GM18508 (cell line): ENCODE measurements around the gene CEP170B.
"Not testable (repeated sequence)": the region's sequence is repeated elsewhere in the genome, so short reads cannot be mapped to it uniquely, and the experiment has no call there.

Source experiments
- ATAC-seq: cut with Tn5 transposase; IDR thresholded peaks from one replicate; pipeline ENCODE4 v1.9.1; 2021; ENCODE audit warnings: moderate number of reproducible peaks; ENCODE audit not compliant: insufficient read depth, unreplicated experiment

The CEP170B gene

DNA sequence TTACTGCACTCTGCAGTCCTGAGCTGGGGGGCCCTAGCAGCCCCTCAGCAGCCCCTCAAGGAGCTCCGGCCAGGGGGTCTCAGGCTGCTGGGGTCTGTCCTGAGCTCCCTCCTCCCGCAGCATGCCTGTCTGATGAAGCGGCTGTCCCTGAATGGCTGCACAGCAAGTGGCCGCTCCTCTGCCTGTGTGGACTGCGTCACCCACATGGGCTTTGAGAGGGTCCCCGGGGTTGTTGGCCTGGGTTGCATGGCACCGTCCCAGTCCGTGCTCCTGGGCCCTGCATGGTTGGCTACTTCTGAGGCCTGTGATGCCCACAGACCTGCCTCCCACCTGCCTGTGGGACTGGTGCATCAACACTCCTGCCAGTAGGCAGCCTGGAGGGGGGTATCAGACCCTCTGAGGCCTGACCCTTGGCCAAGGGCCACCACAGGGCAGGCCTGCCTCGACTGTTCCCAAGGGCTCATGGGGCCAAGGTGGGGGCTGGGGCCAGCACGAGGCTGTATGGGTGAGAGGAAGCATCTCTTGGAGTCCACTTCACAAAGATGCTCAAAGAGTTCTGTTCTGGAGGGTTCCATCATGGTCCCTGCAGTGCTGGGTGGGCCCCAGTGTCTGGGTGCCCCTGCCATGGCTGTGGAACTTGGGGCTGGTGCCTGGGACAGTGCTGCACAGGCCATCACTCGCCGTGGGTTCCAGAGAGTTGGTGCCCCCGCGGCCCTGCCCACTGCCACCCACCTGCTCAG, 12.2 kb downstream of the CEP170B start:
- no peak for ATAC-seq

DNA sequence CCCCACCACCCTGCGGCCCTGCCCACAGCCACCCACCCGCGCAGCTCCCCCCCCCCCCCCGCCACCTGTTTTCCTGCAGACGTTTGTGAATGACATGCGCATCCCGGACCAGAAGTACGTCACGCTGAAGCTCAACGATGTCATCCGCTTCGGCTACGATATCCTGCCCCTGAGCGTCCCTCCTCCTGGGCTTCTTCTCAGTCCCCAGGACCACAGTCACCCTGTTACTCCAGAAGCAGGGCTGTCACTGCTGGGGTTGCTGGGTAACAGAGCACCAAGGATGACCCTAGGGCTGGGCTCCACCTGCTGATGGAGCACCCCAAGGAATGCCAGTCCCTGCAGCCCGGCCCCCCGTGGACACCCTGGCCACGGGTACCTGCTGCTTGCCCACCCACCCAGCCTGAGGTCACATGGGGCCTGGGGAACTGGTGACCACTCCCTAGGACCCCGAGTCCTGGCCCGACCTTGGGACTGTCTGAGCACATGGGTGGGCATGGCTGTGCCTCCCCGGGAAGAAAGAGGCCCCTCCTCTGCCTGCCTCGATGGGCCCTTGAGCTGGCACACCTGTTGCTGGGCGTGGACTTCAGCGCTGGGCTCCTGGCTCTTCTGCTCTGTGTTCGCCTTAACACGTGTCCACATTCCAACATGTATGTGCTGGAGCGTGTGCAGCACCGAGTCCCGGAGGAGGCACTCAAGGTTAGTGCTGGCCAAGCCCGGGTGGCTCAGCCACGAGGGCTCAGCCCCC, 12.9 kb downstream of the CEP170B start:
- no peak for ATAC-seq

DNA sequence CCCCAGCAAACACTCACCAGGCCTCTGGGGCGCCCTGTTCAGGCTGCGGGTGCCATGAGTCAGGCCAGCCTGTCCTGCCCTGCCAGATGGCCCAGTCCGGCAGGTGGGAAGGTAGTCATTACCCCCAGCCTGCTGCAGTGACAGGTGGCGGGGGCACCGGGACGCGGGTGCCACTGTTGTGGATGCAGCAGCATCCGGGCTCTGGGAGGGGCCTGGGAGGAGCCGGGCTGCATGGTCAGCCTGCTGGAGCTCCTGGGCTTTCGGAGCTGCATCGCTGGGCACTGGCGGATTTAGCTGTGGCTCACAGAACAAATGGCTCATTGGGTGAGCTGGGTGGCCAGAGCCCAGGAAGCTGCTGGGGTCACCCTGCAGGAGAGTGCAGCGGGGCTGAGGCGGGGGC, 13.5 kb downstream of the CEP170B start:
- ATAC-seq, result no peak

DNA sequence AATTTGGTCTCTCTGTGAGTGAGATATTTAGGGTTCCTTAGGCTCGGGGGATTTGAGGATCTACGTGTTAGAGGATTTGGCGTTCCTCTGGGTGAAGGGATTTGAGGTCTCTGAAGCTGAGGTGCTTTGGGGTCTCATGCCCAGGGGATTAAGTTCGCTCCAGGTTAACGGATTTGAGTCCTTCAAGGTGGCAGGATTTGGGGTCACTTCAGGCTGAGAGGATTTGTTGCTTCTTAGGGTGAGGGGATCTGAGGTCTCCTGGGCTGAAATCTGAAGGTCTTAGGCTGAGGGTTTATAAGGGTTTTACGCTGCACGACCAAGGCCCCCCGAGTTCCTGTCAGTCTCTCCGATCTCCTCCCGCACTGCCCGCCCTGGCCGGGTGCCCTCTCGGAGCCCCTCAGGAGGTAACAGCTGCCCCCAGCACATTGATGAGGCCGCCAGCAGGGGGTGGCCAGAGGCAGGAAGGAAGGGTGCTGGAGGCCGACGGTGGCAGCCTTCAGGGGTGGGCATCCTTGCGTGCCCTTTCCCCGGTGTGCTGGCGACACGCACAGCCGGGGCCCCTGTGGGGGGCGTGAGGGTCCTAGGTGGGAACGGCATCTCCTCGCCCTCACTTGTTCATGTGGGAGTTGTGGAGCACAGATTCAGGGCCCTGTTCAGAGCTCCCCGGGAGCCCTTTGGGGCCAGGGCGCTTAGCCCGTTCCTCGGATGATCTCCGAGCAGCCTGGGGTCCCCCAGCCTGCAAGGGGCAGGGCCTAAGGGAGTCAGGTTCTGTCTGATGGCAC, 14.3 kb downstream of the CEP170B start:
- ATAC-seq, result no peak

DNA sequence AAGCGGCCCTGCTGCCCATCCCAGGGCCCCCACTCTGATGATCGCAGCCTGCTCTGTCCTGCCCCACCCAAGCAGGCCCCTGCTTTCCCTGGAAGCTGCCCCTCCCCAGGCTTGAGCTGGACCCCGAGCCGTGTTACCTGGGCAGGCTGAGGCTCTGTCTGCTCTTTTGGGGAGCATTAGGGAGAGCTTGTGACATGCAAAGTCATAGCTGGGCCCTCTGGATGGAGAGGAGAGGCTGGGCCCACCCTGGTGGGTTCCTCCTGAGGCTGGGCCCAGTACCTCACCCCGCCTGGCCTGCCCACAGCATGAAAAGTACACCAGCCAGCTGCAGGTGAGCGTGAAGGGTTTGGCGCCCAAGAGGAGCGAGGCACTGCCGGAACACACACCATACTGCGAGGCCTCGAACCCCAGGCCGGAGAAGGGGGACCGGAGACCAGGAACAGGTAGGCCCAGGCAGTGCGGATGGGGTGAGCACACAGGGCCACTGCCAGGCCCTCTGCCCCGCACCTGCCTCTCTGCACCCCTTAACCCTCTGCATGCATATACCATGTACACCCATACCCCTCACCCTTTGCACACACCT, 15.0 kb downstream of the CEP170B start:
- ATAC-seq, result no peak

DNA sequence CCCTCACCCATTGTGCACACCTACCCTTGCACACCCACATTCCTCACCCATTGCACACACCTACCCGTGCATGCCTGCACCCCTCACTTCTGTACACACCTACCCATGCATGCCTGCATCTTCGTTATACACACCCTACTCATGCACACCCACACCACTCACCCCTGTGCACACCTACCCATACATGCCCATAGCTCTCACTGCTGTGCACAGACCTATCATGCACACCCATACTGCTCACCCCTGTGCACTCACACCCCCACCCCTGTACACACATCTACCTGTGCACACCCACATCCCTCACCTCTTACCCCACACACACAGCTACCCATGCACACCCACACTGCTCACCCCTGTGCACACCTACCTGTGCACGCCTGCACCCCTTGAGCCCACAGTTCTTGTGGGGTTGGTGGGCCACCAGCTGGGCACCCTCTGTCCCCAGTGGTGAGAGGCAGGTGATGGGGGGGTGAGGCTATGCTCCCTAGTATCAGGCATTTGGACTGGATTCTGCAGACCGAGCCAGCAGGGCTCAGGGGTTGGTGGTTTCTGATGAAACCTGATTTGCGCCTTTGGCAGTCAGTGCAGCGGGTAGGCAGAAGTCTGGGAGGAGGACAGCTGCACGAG, 15.6 kb downstream of the CEP170B start:
- ATAC-seq, result no peak

DNA sequence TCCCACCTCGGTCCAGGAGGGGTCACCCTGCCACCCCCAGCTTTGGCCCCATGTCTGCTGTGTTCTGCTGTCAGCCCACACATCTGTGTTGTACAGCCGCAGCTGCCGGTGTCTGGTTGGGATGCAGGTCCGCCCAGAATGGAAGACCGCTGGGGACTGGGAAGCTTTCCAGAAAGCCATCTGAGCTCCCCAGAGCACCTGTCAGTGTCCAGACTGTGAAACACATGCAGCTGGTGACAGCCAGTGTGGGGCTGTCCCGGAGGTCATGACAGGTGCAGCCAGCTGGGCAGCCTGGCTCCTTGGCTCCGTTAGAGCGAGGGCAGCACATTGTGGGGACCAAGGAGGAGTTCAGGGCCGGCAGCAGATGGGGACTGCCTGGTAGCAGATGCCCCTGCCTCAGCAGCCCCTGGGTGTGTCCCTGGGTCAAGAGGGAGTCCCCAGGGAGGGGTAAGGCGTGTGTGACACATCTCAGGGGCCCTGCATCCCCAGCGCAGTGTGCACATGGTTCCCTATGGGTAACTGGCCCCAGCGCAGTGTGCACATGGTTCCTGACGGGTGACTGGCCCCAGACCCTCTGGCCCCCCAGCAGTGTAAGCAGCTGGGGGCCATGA, 16.4 kb downstream of the CEP170B start:
- ATAC-seq, result no peak

DNA sequence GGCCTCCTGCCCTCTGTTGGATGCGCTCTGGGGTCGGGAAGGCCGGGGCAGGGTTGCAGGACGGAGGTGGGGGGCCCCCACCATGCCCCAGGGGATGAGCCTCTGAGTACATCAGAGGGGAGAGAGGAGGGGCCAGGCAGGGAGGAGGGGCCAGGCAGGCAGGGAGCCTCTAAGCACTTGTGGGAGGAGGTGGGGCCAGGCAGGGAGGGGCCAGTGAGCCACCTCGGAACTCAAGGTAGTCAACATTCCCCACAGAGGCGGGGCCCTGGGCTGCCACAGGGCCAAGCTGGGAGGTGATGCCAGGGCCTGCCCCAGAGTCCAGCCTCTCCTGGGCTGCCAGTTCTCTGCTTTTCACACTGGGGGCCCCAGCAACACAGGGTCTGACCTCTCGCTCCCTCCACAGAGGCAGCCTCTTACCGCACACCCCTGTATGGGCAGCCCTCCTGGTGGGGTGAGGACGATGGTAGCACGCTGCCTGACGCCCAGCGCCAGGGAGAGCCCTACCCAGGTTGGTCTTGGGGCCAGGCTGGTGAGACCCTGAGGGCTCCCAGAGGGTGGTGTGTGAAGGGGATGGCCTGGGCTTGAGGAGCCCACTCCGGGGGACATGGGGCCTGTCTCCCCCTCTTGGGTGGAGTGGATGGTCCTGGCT, 17.4 kb downstream of the CEP170B start:
- ATAC-seq, result no peak

DNA sequence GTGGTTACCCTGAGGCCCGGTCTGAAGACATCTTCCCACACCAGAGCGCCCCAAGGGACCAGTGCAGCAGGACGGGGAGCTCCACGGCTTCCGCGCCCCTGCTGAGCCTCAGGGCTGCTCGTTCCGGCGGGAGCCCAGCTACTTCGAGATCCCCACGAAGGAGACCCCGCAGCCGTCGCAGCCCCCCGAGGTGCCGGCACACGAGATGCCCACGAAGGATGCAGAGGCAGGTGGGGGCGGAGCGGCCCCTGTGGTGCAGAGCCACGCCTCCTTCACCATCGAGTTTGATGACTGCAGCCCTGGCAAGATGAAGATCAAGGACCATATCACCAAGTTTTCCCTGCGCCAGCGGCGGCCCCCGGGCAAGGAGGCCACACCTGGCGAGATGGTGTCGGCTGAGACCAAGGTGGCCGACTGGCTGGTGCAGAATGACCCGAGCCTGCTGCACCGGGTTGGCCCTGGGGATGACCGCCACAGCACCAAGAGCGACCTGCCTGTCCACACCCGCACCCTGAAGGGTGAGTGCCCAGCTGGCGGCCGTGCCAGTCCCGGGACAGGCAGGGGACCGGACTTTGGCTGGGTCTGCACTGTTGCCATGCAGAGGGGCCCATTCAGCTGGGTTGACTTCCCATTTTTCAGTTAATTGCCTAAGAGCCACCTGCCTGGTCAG, 18.1 kb downstream of the CEP170B start:
- no peak for ATAC-seq

DNA sequence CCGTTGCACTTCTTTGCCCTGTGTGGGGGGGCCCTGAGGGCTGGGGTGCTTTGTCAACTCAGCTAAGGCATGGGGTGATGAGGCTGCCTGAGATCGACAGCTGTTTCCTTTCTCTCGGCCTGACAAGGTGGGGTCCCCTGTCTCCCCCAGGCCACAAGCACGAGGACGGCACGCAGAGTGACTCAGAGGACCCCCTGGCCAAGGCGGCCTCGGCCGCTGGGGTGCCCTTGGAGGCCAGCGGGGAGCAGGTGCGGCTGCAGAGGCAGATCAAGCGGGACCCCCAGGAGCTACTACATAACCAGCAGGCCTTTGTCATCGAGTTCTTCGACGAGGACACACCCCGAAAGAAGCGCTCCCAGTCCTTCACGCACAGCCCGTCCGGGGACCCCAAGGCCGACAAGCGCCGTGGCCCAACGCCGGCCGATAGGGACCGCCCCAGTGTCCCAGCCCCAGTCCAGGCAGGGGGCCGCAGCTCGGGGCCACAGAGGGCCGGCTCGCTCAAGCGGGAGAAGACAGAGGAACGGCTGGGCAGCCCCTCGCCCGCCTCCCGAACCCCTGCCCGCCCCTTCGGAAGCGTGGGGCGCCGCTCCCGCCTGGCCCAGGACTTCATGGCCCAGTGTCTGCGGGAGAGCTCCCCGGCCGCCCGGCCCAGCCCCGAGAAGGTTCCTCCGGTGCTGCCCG, 18.8 kb downstream of the CEP170B start:
- ATAC-seq, result no peak

DNA sequence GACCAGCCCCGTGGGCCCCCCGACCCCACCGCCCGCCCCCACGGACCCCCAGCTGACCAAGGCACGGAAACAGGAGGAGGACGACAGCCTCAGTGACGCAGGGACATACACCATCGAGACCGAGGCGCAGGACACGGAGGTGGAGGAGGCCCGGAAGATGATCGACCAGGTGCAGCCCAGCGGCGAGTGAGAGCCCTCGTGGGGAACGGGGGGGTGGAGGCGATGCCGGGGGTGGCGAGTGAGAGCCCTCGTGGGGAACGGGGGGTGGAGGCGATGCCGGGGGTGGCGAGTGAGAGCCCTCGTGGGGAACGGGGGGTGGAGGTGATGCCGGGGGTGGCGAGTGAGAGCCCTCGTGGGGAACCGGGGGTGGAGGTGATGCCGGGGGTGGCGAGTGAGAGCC, 19.3 kb downstream of the CEP170B start:
- ATAC-seq, result not testable (repeated sequence)

DNA sequence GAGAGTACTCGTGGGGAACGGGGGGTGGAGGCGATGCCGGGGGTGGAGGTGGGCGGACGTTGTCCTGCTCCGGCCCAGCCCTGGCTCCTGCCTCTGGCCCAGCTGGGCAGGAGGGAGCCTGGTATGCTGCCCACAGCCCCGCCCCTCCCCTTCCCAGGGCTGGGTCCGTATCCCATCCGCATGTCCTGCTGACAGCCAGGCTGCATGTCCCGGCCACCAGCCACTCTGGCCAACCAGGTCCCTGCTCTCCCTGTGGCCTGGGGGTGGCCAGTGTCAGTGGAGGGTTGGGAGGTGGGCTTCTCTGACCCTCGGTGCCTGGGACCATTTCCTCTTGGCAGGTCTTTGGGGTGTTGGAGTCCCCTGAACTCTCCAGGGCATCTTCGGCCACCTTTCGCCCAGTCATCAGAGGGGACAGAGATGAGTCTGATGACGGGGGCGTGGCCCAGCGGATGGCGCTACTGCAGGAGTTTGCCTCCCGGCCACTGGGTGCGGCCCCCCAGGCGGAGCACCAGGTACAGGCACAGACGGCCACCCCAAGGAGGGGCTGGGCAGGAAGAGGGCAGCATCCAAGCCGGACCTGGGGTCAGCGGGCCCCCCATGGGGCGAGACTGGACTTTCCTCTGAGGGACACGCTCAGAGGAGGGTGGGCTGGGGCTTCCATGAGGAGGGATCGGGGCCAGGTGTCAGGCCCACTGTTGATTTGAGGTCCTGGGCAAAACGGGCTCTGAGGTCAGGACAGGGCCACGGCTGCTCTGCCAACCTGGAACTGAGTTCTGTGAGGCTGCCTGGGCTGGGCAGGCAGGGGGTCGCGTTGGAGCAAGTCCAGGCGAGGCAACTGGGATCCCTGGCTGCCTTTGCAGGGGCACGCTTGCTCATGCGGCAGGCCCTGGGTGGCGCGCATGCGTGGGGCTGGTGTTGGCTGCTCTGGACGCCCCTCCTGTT, 20.2 kb downstream of the CEP170B start:
- no peak for ATAC-seq

DNA sequence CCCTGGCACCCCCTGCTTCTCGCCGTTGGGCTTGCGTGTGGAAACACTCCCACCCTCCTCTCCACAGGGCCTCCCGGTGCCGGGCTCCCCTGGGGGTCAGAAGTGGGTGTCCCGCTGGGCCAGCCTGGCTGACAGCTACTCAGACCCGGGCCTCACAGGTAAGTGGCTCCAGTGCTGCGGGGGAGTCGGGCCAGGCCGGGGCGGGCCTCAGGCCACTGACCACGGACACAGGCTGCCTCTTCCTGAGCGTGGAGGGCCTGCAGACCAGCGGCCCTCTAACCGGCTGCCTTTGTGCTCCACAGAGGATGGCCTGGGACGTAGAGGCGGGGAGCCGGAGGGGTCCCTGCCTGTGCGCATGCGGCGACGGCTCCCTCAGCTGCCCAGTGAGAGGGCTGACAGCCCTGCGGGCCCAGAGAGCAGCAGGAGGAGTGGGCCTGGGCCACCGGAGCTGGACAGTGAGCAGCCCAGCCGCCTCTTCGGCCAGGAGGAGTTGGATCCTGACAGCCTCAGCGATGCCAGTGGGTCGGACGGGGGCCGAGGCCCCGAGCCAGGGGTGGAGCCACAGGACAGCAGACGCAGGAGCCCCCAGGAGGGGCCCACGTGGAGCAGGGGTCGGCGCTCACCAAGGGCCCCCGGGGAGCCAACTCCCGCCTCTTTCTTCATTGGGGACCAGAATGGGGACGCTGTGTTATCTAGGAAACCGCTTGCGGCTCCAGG, 21.1 kb downstream of the CEP170B start:
- ATAC-seq, result no peak

DNA sequence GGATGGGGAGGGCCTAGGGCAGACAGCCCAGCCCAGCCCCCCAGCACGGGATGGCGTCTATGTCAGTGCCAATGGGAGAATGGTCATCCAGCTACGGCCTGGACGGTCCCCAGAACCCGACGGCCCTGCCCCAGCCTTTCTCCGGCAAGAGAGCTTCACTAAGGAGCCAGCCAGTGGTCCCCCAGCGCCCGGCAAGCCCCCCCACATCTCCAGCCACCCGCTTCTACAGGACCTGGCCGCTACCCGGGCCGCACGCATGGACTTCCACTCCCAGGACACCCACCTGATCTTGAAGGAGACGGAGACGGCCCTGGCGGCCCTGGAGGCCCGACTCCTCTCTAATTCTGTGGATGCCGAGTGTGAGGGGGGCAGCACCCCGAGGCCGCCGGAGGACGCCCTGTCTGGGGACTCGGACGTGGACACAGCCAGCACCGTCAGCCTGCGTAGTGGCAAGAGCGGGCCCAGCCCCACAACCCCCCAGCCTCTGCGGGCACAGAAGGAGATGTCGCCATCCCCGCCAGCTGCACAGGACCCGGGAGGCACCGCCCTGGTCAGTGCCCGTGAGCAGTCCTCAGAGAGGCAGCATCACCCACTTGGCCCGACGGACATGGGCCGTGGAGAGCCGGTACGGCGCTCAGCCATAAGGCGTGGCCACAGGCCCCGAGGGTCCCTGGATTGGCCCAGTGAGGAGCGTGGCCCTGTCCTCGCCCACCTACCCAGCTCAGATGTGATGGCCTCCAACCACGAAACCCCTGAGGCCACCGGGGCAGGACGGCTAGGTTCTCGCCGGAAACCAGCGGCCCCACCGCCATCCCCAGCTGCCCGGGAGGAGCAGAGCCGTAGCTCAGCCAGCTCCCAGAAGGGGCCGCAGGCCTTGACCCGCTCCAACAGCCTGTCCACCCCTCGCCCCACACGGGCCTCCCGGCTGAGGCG, 21.9 kb downstream of the CEP170B start:
- no peak for ATAC-seq

DNA sequence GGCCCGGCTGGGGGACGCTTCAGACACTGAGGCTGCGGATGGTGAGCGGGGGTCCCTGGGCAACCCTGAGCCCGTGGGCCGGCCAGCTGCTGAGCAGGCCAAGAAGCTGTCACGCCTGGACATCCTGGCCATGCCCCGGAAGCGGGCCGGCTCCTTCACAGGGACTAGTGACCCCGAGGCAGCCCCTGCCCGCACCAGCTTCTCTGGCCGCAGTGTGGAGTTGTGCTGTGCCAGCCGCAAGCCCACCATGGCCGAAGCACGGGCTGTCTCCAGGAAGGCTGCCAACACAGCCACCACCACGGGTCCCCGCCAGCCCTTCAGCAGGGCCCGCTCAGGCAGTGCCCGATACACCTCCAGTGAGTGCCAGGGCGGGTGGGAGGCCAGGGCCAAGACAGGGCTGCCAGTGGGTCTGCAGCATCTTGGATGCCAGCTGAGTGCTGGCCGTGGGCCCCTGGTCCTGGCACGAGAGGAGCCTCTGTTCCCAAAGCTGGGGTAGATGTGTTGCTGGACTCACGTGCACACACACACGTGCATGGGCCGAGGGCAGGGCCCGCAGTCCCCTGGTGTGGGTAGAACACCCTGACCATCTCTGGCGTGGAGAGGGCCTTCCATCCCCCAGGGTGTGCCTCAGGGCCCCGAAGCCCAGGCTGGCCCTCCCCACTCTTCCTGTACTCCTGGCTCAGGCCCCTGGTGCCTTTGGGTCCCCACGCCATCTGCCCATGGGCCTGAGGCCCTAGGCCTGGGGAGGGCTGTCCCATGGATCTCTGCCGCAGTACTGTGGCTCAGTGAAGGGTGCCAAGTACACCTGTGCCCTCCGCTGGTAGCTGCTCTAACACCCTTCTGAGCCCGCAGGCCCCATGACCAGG, 22.8 kb downstream of the CEP170B start:
- ATAC-seq, result no peak
